HepG2 (cell line): ENCODE results near the gene RNF113A. TPM values are rescaled to one million over a fixed set of nuclear protein-coding genes. Genes with fewer than 3 reads are reported as not detected.

Experiments
- BCL6 ChIP-seq: IDR thresholded peaks from 2 replicates; pipeline ENCODE4 v1.6.1; 2016; ENCODE audit warnings: missing genetic modification reagents, missing compliant biosample characterization
- EP300 ChIP-seq, 3 experiments: sonication (generic) in 1 of 3; formaldehyde crosslinking in 1 of 3; IDR thresholded peaks; 2 replicates each; pipeline versions ENCODE4 v1.5.1 to v1.6.1; 2011 to 2020; ENCODE audit warnings: low read depth in 2 of 3, low read length in 2 of 3, borderline replicate concordance in 1 of 3, improper control_type of control experiment in 1 of 3, mild to moderate bottlenecking in 1 of 3, missing genetic modification reagents in 1 of 3, moderate library complexity in 1 of 3
- FOXM1 ChIP-seq: sonication (generic); formaldehyde crosslinking; IDR thresholded peaks from 2 replicates; pipeline ENCODE4 v1.5.0; 2020; ENCODE audit warnings: missing genetic modification reagents
- GATAD2A ChIP-seq: IDR thresholded peaks from 2 replicates; pipeline ENCODE4 v1.6.1; 2016
- KMT2B ChIP-seq: IDR thresholded peaks from 2 replicates; pipeline ENCODE4 v1.6.1; 2016; ENCODE audit warnings: missing genetic modification reagents, missing compliant biosample characterization
- MIER3 ChIP-seq: IDR thresholded peaks from 2 replicates; pipeline ENCODE4 v1.6.1; 2016; ENCODE audit warnings: missing compliant biosample characterization, borderline replicate concordance
- MLLT10 ChIP-seq: sonication (generic); formaldehyde crosslinking; IDR thresholded peaks from 2 replicates; pipeline ENCODE4 v1.4.0; 2020; ENCODE audit warnings: missing genetic modification reagents
- MTF2 ChIP-seq: sonication (generic); formaldehyde crosslinking; IDR thresholded peaks from 2 replicates; pipeline ENCODE4 v1.5.0; 2020; ENCODE audit warnings: missing genetic modification reagents, borderline replicate concordance
- NFE2L2 ChIP-seq: fragments of 150-350 bp; IDR thresholded peaks from 2 replicates; pipeline ENCODE4 v1.6.1; 2014; ENCODE audit warnings: low read length
- RELA ChIP-seq: sonication (generic); formaldehyde crosslinking; IDR thresholded peaks from 2 replicates; pipeline ENCODE4 v1.4.0; 2020; ENCODE audit warnings: missing genetic modification reagents
- THAP11 ChIP-seq: IDR thresholded peaks from 2 replicates; pipeline ENCODE4 v1.6.1; 2016; ENCODE audit warnings: missing biosample characterization, missing genetic modification reagents
- ZBTB25 ChIP-seq: IDR thresholded peaks from 2 replicates; pipeline ENCODE4 v1.6.1; 2018; ENCODE audit warnings: missing genetic modification reagents
- ZFP37 ChIP-seq: sonication (generic); formaldehyde crosslinking; IDR thresholded peaks from 2 replicates; pipeline ENCODE4 v1.4.0; 2020; ENCODE audit warnings: missing genetic modification reagents, borderline replicate concordance
- ZNF343 ChIP-seq: sonication (generic); formaldehyde crosslinking; IDR thresholded peaks from 2 replicates; pipeline ENCODE4 v1.4.0; 2020; ENCODE audit warnings: mild to moderate bottlenecking, missing genetic modification reagents
- ZNF468 ChIP-seq: sonication (generic); formaldehyde crosslinking; IDR thresholded peaks from 2 replicates; pipeline ENCODE4 v1.8.0; 2022; ENCODE audit warnings: mild to moderate bottlenecking, moderate library complexity, missing genetic modification reagents
- ZNF510 ChIP-seq: sonication (generic); formaldehyde crosslinking; IDR thresholded peaks from 2 replicates; pipeline ENCODE4 v1.4.0; 2020; ENCODE audit warnings: low read depth, mild to moderate bottlenecking, missing genetic modification reagents
- ZNF614 ChIP-seq: IDR thresholded peaks from 2 replicates; pipeline ENCODE4 v1.6.1; 2018; ENCODE audit warnings: missing biosample characterization, missing genetic modification reagents, inconsistent platforms, borderline replicate concordance
- ZNF720 ChIP-seq: sonication (generic); formaldehyde crosslinking; IDR thresholded peaks from 2 replicates; pipeline ENCODE4 v1.4.0; 2020; ENCODE audit warnings: missing genetic modification reagents
- ZNF724P ChIP-seq: sonication (generic); formaldehyde crosslinking; IDR thresholded peaks from 2 replicates; pipeline ENCODE4 v1.8.0; 2022; ENCODE audit warnings: missing genetic modification reagents, borderline replicate concordance
- ZNF747 ChIP-seq: sonication (generic); formaldehyde crosslinking; IDR thresholded peaks from 2 replicates; pipeline ENCODE4 v1.8.1; 2023; ENCODE audit warnings: missing genetic modification reagents, mild to moderate bottlenecking, borderline replicate concordance
- ZNF788 ChIP-seq: sonication (generic); formaldehyde crosslinking; IDR thresholded peaks from 2 replicates; pipeline ENCODE4 v1.5.0; 2020; ENCODE audit warnings: mild to moderate bottlenecking, missing genetic modification reagents, borderline replicate concordance
- polyA plus RNA-seq, 8 experiments: library from polyadenylated mRNA; depleted of rRNA in 3 of 8; stranded (reverse) in 7 of 8; unstranded in 1 of 8; fragments of >200 nt; fragmentation: Illumina TruSeq in 4 of 8; extraction: Trizol in 4 of 8; gene quantifications; 2 replicates each; pipeline versions ENCODE4 v1.2.1 to v1.2.3, GENCODE V29; 2011 to 2016; ENCODE audit warnings: low read depth in 4 of 8, missing spikeins in 1 of 8, mixed read lengths in 1 of 8; ENCODE audit not compliant: insufficient read depth in 1 of 8
- total RNA-seq, 5 experiments: library from RNA; depleted of rRNA; stranded (reverse); fragments of >200 nt; fragmentation: Illumina TruSeq; extraction: Trizol; gene quantifications; 2 replicates each; pipeline ENCODE4 v1.2.3, GENCODE V29; 2016; ENCODE audit warnings: low read depth in 1 of 5
- TF ChIP-seq, protein P1 (sequence below): sonication (generic); formaldehyde crosslinking; IDR thresholded peaks from 2 replicates; pipeline ENCODE4 v1.9.0; 2022; ENCODE audit warnings: missing genetic modification reagents, mild to moderate bottlenecking, borderline replicate concordance
- TF ChIP-seq, protein P2 (sequence below): sonication (generic); formaldehyde crosslinking; IDR thresholded peaks from 2 replicates; pipeline ENCODE4 v1.8.1; 2022; ENCODE audit warnings: mild to moderate bottlenecking, missing genetic modification reagents

RNF113A gene
- total and polyA plus RNA-seq, 2 of the 13 experiments (the other 11 are each of a cell fraction or from before 2014, with no cell fraction given), result 14.0 to 15.4 TPM

DNA sequence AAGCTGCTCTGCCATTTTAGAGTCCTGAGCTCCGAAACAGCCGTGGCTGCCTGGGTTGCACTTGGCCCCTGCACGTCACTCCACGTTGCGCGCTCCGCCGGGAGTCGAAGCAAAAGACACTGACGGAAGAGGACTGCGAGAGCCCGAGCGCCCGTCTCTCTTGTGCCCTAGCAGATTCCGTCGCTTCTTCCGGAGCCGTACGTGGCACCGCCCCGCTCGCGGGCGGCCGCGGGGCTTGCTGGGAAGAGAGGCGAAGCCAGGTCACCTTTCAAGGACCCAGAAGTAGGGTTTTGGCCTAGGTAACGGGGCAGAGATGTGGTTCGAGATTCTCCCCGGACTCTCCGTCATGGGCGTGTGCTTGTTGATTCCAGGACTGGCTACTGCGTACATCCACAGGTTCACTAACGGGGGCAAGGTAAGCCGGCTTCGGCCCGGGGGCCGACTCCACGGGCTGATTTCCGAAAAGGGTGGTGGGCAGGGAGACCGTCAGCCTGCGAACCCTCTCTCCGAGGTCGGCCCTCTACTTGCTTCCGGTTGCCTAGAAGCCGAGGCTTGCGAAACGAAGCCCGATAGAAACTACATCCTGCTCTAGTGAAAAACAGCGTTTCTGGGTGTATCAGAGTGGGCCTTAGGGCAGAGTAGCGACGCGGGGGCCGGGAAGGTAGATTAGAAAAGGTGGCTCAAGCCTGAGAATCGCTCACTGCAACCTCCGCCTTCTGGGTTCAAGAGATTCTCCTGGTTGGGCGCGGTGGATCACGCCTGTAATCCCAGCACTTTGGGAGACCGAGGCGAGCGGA lies at the start of gene RNF113A, which contains the start of gene NDUFA1 (continued):
- TF ChIP-seq RELA (CRISPR knock-in tag) (no peak), MLLT10 (CRISPR knock-in tag) (no peak), MTF2 (CRISPR knock-in tag) (no peak), ZNF720 (CRISPR knock-in tag) (no peak), EP300 (IDR thresholded peaks at IDR 0.05; ENCODE audit: low read depth in 2 of 2, low read length in 2 of 2) (no peak), EP300 (CRISPR knock-in tag; IDR thresholded peaks at IDR 0.05; ENCODE audit: borderline replicate concordance) (no peak), ZBTB25 (0 out of 2 replicates have a peak, but pooled peaks have one; percentile 20), NFE2L2 (no peak), ZNF724P (CRISPR knock-in tag) (no peak), KMT2B (CRISPR knock-in tag) (peak; percentile 70), GATAD2A (CRISPR knock-in tag) (0 out of 2 replicates have a peak, but pooled peaks have one; percentile 12), THAP11 (peak; percentile 89), ZNF747 (peak; percentile 67; the same call in 1 of the 2 replicates), ZNF468 (CRISPR knock-in tag) (no peak), ZNF788 (CRISPR knock-in tag) (no peak), ZFP37 (peak; percentile 91; the same call in 1 of the 2 replicates), ZNF343 (CRISPR knock-in tag) (no peak), MIER3 (no peak), BCL6 (CRISPR knock-in tag) (no peak), ZNF614 (CRISPR knock-in tag) (no peak), ZNF510 (CRISPR knock-in tag) (no peak), FOXM1 (CRISPR knock-in tag) (no peak)
- TF ChIP-seq, protein P1, sequence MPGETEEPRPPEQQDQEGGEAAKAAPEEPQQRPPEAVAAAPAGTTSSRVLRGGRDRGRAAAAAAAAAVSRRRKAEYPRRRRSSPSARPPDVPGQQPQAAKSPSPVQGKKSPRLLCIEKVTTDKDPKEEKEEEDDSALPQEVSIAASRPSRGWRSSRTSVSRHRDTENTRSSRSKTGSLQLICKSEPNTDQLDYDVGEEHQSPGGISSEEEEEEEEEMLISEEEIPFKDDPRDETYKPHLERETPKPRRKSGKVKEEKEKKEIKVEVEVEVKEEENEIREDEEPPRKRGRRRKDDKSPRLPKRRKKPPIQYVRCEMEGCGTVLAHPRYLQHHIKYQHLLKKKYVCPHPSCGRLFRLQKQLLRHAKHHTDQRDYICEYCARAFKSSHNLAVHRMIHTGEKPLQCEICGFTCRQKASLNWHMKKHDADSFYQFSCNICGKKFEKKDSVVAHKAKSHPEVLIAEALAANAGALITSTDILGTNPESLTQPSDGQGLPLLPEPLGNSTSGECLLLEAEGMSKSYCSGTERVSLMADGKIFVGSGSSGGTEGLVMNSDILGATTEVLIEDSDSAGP (CRISPR knock-in tag), result peak; percentile 70
- TF ChIP-seq, protein P2, sequence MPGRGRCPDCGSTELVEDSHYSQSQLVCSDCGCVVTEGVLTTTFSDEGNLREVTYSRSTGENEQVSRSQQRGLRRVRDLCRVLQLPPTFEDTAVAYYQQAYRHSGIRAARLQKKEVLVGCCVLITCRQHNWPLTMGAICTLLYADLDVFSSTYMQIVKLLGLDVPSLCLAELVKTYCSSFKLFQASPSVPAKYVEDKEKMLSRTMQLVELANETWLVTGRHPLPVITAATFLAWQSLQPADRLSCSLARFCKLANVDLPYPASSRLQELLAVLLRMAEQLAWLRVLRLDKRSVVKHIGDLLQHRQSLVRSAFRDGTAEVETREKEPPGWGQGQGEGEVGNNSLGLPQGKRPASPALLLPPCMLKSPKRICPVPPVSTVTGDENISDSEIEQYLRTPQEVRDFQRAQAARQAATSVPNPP (CRISPR knock-in tag), result no peak
